OCI-LY7 (cell line): Measurements from ENCODE around the gene COL4A2. TPM values are rescaled to one million over a fixed set of nuclear protein-coding genes. Genes with fewer than 3 reads are reported as not detected.

ENCODE experiments used
- BruUV-seq: library from RNA; stranded (reverse); fragments of 400-500 nt; replicated peaks from 2 replicates; lab custom pipeline; 2021; lab: Mats Ljungman, UMichigan
- CTCF ChIA-PET: fragments of 300-600 bp; sonication (Branson Sonifier 250); formaldehyde crosslinking; loops from one replicate; lab custom pipeline; 2022; ENCODE audit warnings: antibody characterized with exemption; ENCODE audit not compliant: unreplicated experiment; lab: Charles Lee
- POLR2A ChIA-PET: fragments of 300-600 bp; sonication (Branson Sonifier 250); formaldehyde crosslinking; loops from one replicate; lab custom pipeline; 2022; ENCODE audit warnings: antibody characterized with exemption; lab: Charles Lee
- DNase-seq: peaks from one replicate; pipeline ENCODE4 v3.0.0-alpha.2; 2015; ENCODE audit warnings: low spot score
- H2AFZ ChIP-seq: fragments of 200-600 bp; sonication (generic), shearing (Covaris generic); 2 replicates; pipeline ENCODE4 v1.6.1; 2014; ENCODE audit warnings: mild to moderate bottlenecking, antibody characterized with exemption, low read length, moderate library complexity
- H3K27ac ChIP-seq: fragments of 200-600 bp; sonication (generic); 2 replicates; pipeline ENCODE4 v1.5.1; 2014; ENCODE audit warnings: mixed run types, low read depth, mild to moderate bottlenecking, moderate library complexity, low read length, inconsistent platforms; ENCODE audit not compliant: poor library complexity, severe bottlenecking
- H3K36me3 ChIP-seq: fragments of 200-600 bp; sonication (generic); 2 replicates; pipeline ENCODE4 v1.6.1; 2014; ENCODE audit warnings: mild to moderate bottlenecking, antibody characterized with exemption, low read length, moderate library complexity, mixed read lengths; ENCODE audit not compliant: insufficient read depth
- H3K4me1 ChIP-seq: fragments of 200-600 bp; sonication (generic); 2 replicates; pipeline ENCODE4 v1.5.1; 2014; ENCODE audit warnings: mild to moderate bottlenecking, low read length; ENCODE audit not compliant: insufficient read depth, poor library complexity, severe bottlenecking
- H3K4me2 ChIP-seq: fragments of 200-600 bp; sonication (generic); 2 replicates; pipeline ENCODE4 v1.6.1; 2014; ENCODE audit warnings: mild to moderate bottlenecking, low read length
- H3K4me3 ChIP-seq: fragments of 200-600 bp; sonication (generic); 2 replicates; pipeline ENCODE4 v1.5.1; 2014; ENCODE audit warnings: mild to moderate bottlenecking, low read depth, low read length; ENCODE audit not compliant: poor library complexity, severe bottlenecking
- H3K79me2 ChIP-seq: fragments of 200-600 bp; sonication (generic); 2 replicates; pipeline ENCODE4 v1.6.1; 2016; ENCODE audit warnings: low read depth, mild to moderate bottlenecking, low read length, moderate library complexity, mixed read lengths; ENCODE audit not compliant: insufficient read depth
- H3K9me2 ChIP-seq: fragments of 200-600 bp; sonication (generic); 2 replicates; pipeline ENCODE4 v1.6.1; 2016; ENCODE audit warnings: mild to moderate bottlenecking, low read length, mixed read lengths; ENCODE audit not compliant: insufficient read depth
- H3K9me3 ChIP-seq: fragments of 200-600 bp; sonication (generic); 2 replicates; pipeline ENCODE4 v1.6.1; 2014; ENCODE audit warnings: mild to moderate bottlenecking, mixed run types, low read length, mixed read lengths
- H4K20me1 ChIP-seq: fragments of 200-600 bp; sonication (generic); 2 replicates; pipeline ENCODE4 v1.6.1; 2014; ENCODE audit warnings: mild to moderate bottlenecking, antibody characterized with exemption, low read length, moderate library complexity, mixed read lengths; ENCODE audit not compliant: insufficient read depth
- CTCF ChIP-seq: fragments of 200-600 bp; sonication (generic); conservative IDR thresholded peaks from 2 replicates; pipeline ENCODE4 v1.5.1; 2014; ENCODE audit warnings: mild to moderate bottlenecking, antibody characterized with exemption, low read length, moderate library complexity, mixed read lengths
- EZH2phosphoT487 ChIP-seq: fragments of 200-600 bp; sonication (generic); IDR thresholded peaks from 2 replicates; pipeline ENCODE4 v1.6.1; 2018; ENCODE audit warnings: low read depth, borderline replicate concordance, mild to moderate bottlenecking, mixed run types, antibody characterized with exemption, low read length, moderate library complexity, mixed read lengths
- intact Hi-C: fragments of 100-400 bp; cut with micrococcal nuclease; formaldehyde crosslinking; loops from one replicate; pipeline ENCODE4 v1.10.0; 2022; ENCODE audit not compliant: unreplicated experiment
- total RNA-seq, 2 experiments: library from RNA; depleted of rRNA in 1 of 2; stranded (reverse); fragments of >200 nt in 1 of 2; shearing (Covaris generic) in 1 of 2; gene quantifications; 2 replicates each; pipeline ENCODE4 v1.2.3, GENCODE V29; 2014 to 2022

COL4A2 gene
- total RNA-seq, 2 experiments from 2014 or later: 0.34 TPM; not detected in 1

GRCh38 chr13:110283736-110284517, 23.2 kb upstream of the COL4A2 start:
- ChIA-PET CTCF (no interaction called here), POLR2A (interaction anchor here (0.6 kb wide), 1 partner anchor 1542 kb away, joined by 3 read pairs; no protein-coding TSS in a partner anchor)
- intact Hi-C loops: no loop called here
- TF ChIP-seq EZH2phosphoT487 (no peak), CTCF (no peak)
- Histone ChIP-seq H3K79me2 (no peaks in the 10 kb centered on the region), H3K4me1 (no peaks in the 10 kb centered on the region), H3K9me2 (no peaks in the 10 kb centered on the region), H3K4me2 (no peak overlapping the region), H3K4me3 (no peak overlapping the region), H3K36me3 (no peaks in the 10 kb centered on the region), H4K20me1 (no peaks in the 10 kb centered on the region), H3K9me3 (no peaks in the 10 kb centered on the region), H3K27ac (no peak overlapping the region), H2AFZ (no peak overlapping the region)
- DNase-seq: no peak
- no TSS peak for BruUV-seq

GRCh38 chr13:110284779-110285484, 22.2 kb upstream of the COL4A2 start:
- DNase-seq: no peak
- Histone ChIP-seq H3K4me2 (no peak overlapping the region), H4K20me1 (no peaks in the 10 kb centered on the region), H3K27ac (no peak overlapping the region), H3K4me3 (no peak overlapping the region), H3K36me3 (no peaks in the 10 kb centered on the region), H3K9me2 (no peaks in the 10 kb centered on the region), H2AFZ (no peak overlapping the region), H3K79me2 (no peaks in the 10 kb centered on the region), H3K4me1 (no peaks in the 10 kb centered on the region), H3K9me3 (no peaks in the 10 kb centered on the region)
- no TSS peak for BruUV-seq
- intact Hi-C loops: no loop called here
- ChIA-PET CTCF (no interaction called here), POLR2A (no interaction called here)
- TF ChIP-seq CTCF (no peak), EZH2phosphoT487 (no peak)
